ENCODE results near the gene CCN2. TPM values are rescaled to one million over a fixed set of nuclear protein-coding genes. Genes with fewer than 3 reads are reported as not detected.

Gene CCN2
- polyA plus RNA-seq, 1 of the 3 experiments (the other 2 are of a cell fraction) = 709 TPM

- Histone ChIP-seq H2AFZ (ENCODE audit: low read depth) (no peak overlapping the region), H3K9me2 (no peaks in the 10 kb centered on the region), H3K36me3 (replicated peaks in 1 of 2; ENCODE audit: control insufficient read depth in 1 of 2, insufficient read depth in 2 of 2, low read length in 1 of 2) (no peaks in the 10 kb centered on the region), H3K27ac (ENCODE audit: low read depth in 2 of 2, low read length in 1 of 2) (no peak overlapping the region; a peak in 1 of 4 replicates), H3K27me3 (ENCODE audit: insufficient read depth) (no peaks in the 10 kb centered on the region), H3K4me1 (ENCODE audit: control insufficient read depth in 1 of 2, insufficient read depth in 2 of 2, low read depth in 1 of 2, low read length in 1 of 2) (no peaks in the 10 kb centered on the region), H3K9ac (no peak overlapping the region), H3K79me2 (ENCODE audit: insufficient read depth) (no peaks in the 10 kb centered on the region), H3F3A (replicated peaks; ENCODE audit: insufficient read depth) (peaks cover 2% of the 10 kb centered on the region), H3K9me3 (no peaks in the 10 kb centered on the region), H4K20me1 (ENCODE audit: insufficient read depth) (no peaks in the 10 kb centered on the region), H3K4me3 (ENCODE audit: low read depth in 2 of 2, low read length in 1 of 2) (no peak overlapping the region), H3K4me2 (no peak overlapping the region)
- ChIA-PET POLR2A (no interaction called here), CTCF (interaction anchor here (0.6 to 2.8 kb wide), 3 partner anchors 16 to 302 kb away, joined by 3 to 8 read pairs (median 3); no protein-coding TSS in a partner anchor)
- TF ChIP-seq POLR2AphosphoS5 (IDR thresholded peaks at IDR 0.05; ENCODE audit: low read depth, low read length) = no peak
- TF ChIP-seq TCF12 (IDR thresholded peaks at IDR 0.05) = peak; percentile 34
- TF ChIP-seq USF1 (IDR thresholded peaks at IDR 0.05; ENCODE audit: borderline replicate concordance, low read depth) = no peak
- 38% methylated on average over 2 of the region's 2 CpGs for WGBS (ENCODE audit: low lambda C conversion rate)
- DNase-seq = no peak
Observed at GRCh38 chr6:131931063-131931750, 20.0 kb downstream of the CCN2 start.

DNA sequence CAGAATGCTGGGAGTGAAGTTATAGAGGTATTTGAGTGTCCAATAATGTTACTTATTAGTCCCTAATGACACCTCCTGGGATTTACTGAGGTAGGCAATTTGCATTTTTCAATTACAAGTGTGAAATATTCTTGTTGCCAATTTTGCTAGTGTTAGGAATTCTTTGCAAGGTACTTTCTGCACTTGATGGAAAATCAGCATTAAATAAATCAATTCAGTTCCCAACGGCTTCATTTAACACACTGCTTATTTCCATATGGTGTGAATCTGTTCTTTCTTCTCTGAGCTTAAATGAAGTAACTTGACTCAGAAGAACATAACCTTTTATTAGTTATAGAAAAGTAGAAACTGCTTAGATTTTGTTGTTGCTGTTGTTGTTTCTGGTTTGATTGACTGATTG lies 21.2 kb downstream of the CCN2 start:
- Histone ChIP-seq H3K9me3 (no peaks in the 10 kb centered on the region), H2AFZ (ENCODE audit: low read depth) (no peak overlapping the region), H3K36me3 (replicated peaks in 1 of 2; ENCODE audit: control insufficient read depth in 1 of 2, insufficient read depth in 2 of 2, low read length in 1 of 2) (no peaks in the 10 kb centered on the region), H3K4me1 (ENCODE audit: control insufficient read depth in 1 of 2, insufficient read depth in 2 of 2, low read depth in 1 of 2, low read length in 1 of 2) (no peaks in the 10 kb centered on the region), H3K4me2 (no peak overlapping the region), H3K79me2 (ENCODE audit: insufficient read depth) (no peaks in the 10 kb centered on the region), H3K27ac (ENCODE audit: low read depth in 2 of 2, low read length in 1 of 2) (no peak overlapping the region), H4K20me1 (ENCODE audit: insufficient read depth) (no peaks in the 10 kb centered on the region), H3K9ac (no peak overlapping the region), H3K27me3 (ENCODE audit: insufficient read depth) (no peaks in the 10 kb centered on the region), H3K4me3 (ENCODE audit: low read depth in 2 of 2, low read length in 1 of 2) (no peak overlapping the region), H3K9me2 (no peaks in the 10 kb centered on the region), H3F3A (replicated peaks; ENCODE audit: insufficient read depth) (peaks cover 10% of the 10 kb centered on the region)
- ChIA-PET CTCF (interaction anchor here (0.7 to 2.8 kb wide), 2 partner anchors 15 to 534 kb away, joined by 3 to 8 read pairs; no protein-coding TSS in a partner anchor), POLR2A (no interaction called here)
- TF ChIP-seq FOSL2 (IDR thresholded peaks at IDR 0.05; ENCODE audit: borderline replicate concordance, low read depth) = no peak
- DNase-seq = no peak
- 41% methylated on average over 1 of the region's 1 CpG for WGBS (ENCODE audit: low lambda C conversion rate)

DNA sequence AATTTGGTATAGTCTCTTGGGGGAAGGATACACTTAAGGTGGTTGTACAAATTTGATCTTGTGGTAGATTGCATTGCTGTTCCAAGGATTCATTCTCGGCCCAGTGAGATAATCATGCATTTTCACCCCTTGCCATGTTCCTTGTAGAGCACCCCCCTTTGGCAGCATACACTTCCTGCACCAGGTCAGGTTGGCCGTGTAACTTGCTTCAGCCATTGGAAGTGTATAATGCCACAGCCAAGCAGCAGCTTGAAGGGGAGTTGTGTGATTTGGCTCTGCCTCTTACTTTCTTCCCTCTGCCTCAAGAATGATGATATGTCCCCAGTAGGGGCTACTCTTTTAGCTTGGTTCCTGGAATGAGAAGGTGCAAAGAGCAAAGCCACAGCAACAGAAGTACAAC lies 21.9 kb downstream of the CCN2 start:
- no peaks in the 10 kb centered on the region for H3K36me3 ChIP-seq (replicated peaks in 1 of 2; ENCODE audit: control insufficient read depth in 1 of 2, insufficient read depth in 2 of 2, low read length in 1 of 2)
- no peak for DNase-seq
- H3K27me3 ChIP-seq (ENCODE audit: insufficient read depth) = no peaks in the 10 kb centered on the region
- CTCF ChIA-PET = interaction anchor here (2.8 kb wide), 1 partner anchor 14 kb away, joined by 8 read pairs; no protein-coding TSS in a partner anchor
- no peaks in the 10 kb centered on the region for H4K20me1 ChIP-seq (ENCODE audit: insufficient read depth)
- H3K9me3 ChIP-seq = 0 out of 2 replicates have a peak, but pooled peaks cover under 1% of the 10 kb centered on the region
- H3K9ac ChIP-seq = no peak overlapping the region
- no peak overlapping the region for H3K27ac ChIP-seq (ENCODE audit: low read depth in 2 of 2, low read length in 1 of 2)
- WGBS (ENCODE audit: low lambda C conversion rate) = 51% methylated on average over 2 of the region's 2 CpGs
- no peak overlapping the region for H3K4me2 ChIP-seq
- peaks cover 10% of the 10 kb centered on the region for H3F3A ChIP-seq (replicated peaks; ENCODE audit: insufficient read depth)
- POLR2A ChIA-PET = no interaction called here
- H3K4me3 ChIP-seq (ENCODE audit: low read depth in 2 of 2, low read length in 1 of 2) = no peak overlapping the region
- no peaks in the 10 kb centered on the region for H3K4me1 ChIP-seq (ENCODE audit: control insufficient read depth in 1 of 2, insufficient read depth in 2 of 2, low read depth in 1 of 2, low read length in 1 of 2)
- TF ChIP-seq GATA2 (CRISPR knock-in tag; IDR thresholded peaks at IDR 0.05) (no peak), EZH2phosphoT487 (IDR thresholded peaks at IDR 0.05; ENCODE audit: borderline replicate concordance, low read depth) (no peak), YY1 (IDR thresholded peaks at IDR 0.05; ENCODE audit: low read depth) (no peak), MXI1 (IDR thresholded peaks at IDR 0.05; ENCODE audit: low read depth, low read length) (no peak), USF1 (IDR thresholded peaks at IDR 0.05; ENCODE audit: borderline replicate concordance, low read depth) (no peak), SMC3 (IDR thresholded peaks at IDR 0.05; ENCODE audit: low read depth, low read length) (no peak), TEAD4 (IDR thresholded peaks at IDR 0.05; ENCODE audit: borderline replicate concordance, insufficient read depth) (no peak), FOXJ3 (CRISPR knock-in tag; IDR thresholded peaks at IDR 0.05) (no peak), ELF1 (IDR thresholded peaks at IDR 0.05) (no peak), MAX (IDR thresholded peaks at IDR 0.05; ENCODE audit: low read depth) (no peak), PBX3 (IDR thresholded peaks at IDR 0.05) (no peak), NFIC (IDR thresholded peaks at IDR 0.05; ENCODE audit: borderline replicate concordance) (no peak), EP300 (IDR thresholded peaks at IDR 0.05; ENCODE audit: borderline replicate concordance in 1 of 2, low read depth in 1 of 2, low read length in 1 of 2) (no peak), RCOR1 (IDR thresholded peaks at IDR 0.05; ENCODE audit: low read length) (no peak), TAF1 (IDR thresholded peaks at IDR 0.05; ENCODE audit: borderline replicate concordance, low read depth, low read length) (no peak), JUND (IDR thresholded peaks at IDR 0.05) (no peak), RXRA (IDR thresholded peaks at IDR 0.05; ENCODE audit: borderline replicate concordance, low read depth) (no peak), SIN3A (IDR thresholded peaks at IDR 0.05; ENCODE audit: borderline replicate concordance, low read depth, low read length) (no peak)
- H3K79me2 ChIP-seq (ENCODE audit: insufficient read depth) = no peaks in the 10 kb centered on the region
- no peak overlapping the region for H2AFZ ChIP-seq (ENCODE audit: low read depth)
- no peaks in the 10 kb centered on the region for H3K9me2 ChIP-seq

All from SK-N-SH (cell line).